H9 (cell line): ENCODE data around the gene EPHA8. TPM values are rescaled to one million over a fixed set of nuclear protein-coding genes. Genes with fewer than 3 reads are reported as not detected.

Experiments used
- DNase-seq: peaks from one replicate; pipeline ENCODE4 v3.0.0-alpha.2; 2017
- H2AFZ ChIP-seq: one replicate; pipeline ENCODE4 v1.6.1; 2013; ENCODE audit warnings: mild to moderate bottlenecking, low read length, control low read depth, moderate library complexity
- H2AK5ac ChIP-seq: 2 replicates; pipeline ENCODE4 v1.6.1; 2013; ENCODE audit warnings: low read length, control low read depth, mixed read lengths; ENCODE audit not compliant: insufficient read length
- H2BK120ac ChIP-seq: one replicate; pipeline ENCODE4 v1.6.1; 2013; ENCODE audit warnings: low read depth, mild to moderate bottlenecking, low read length, control low read depth, inconsistent platforms; ENCODE audit not compliant: poor library complexity, severe bottlenecking
- H2BK12ac ChIP-seq: 2 replicates; pipeline ENCODE4 v1.6.1; 2013; ENCODE audit warnings: low read length, control low read depth, mixed read lengths, low read depth; ENCODE audit not compliant: insufficient read length
- H2BK15ac ChIP-seq: 2 replicates; pipeline ENCODE4 v1.6.1; 2013; ENCODE audit warnings: low read depth, low read length, control low read depth
- H2BK20ac ChIP-seq: one replicate; pipeline ENCODE4 v1.6.1; 2013; ENCODE audit warnings: low read depth, mild to moderate bottlenecking, low read length, control low read depth, inconsistent platforms; ENCODE audit not compliant: poor library complexity, severe bottlenecking
- H2BK5ac ChIP-seq: 2 replicates; pipeline ENCODE4 v1.6.1; 2013; ENCODE audit warnings: low read length, control low read depth, mixed read lengths; ENCODE audit not compliant: insufficient read length
- H3K14ac ChIP-seq: 2 replicates; pipeline ENCODE4 v1.6.1; 2013; ENCODE audit warnings: low read length, control low read depth; ENCODE audit not compliant: insufficient read depth
- H3K18ac ChIP-seq: 2 replicates; pipeline ENCODE4 v1.6.1; 2013; ENCODE audit warnings: low read depth, mild to moderate bottlenecking, mixed read lengths, low read length, control low read depth; ENCODE audit not compliant: insufficient read length
- H3K23ac ChIP-seq: 2 replicates; pipeline ENCODE4 v1.6.1; 2013; ENCODE audit warnings: low read length, control low read depth, mixed read lengths, low read depth; ENCODE audit not compliant: insufficient read length
- H3K23me2 ChIP-seq: 2 replicates; pipeline ENCODE4 v1.6.1; 2013; ENCODE audit warnings: low read depth, mild to moderate bottlenecking, mixed read lengths, low read length, control low read depth; ENCODE audit not compliant: insufficient read length, poor library complexity, severe bottlenecking
- H3K27ac ChIP-seq: 2 replicates; pipeline ENCODE4 v1.5.1; 2013; ENCODE audit warnings: low read length, control low read depth, mixed read lengths, low read depth; ENCODE audit not compliant: insufficient read length
- H3K27me3 ChIP-seq: 2 replicates; pipeline ENCODE4 v1.6.1; 2013; ENCODE audit warnings: low read length, control low read depth, inconsistent platforms; ENCODE audit not compliant: insufficient read depth
- H3K4ac ChIP-seq: 2 replicates; pipeline ENCODE4 v1.6.1; 2013; ENCODE audit warnings: low read depth, mild to moderate bottlenecking, control low read depth, inconsistent platforms, low read length, moderate library complexity
- H3K4me1 ChIP-seq: 2 replicates; pipeline ENCODE4 v1.6.1; 2013; ENCODE audit warnings: low read length, control low read depth, inconsistent platforms; ENCODE audit not compliant: insufficient read depth
- H3K4me2 ChIP-seq: 2 replicates; pipeline ENCODE4 v1.6.1; 2013; ENCODE audit warnings: low read length, control low read depth, mixed read lengths; ENCODE audit not compliant: insufficient read length, insufficient read depth
- H3K56ac ChIP-seq: 2 replicates; pipeline ENCODE4 v1.6.1; 2013; ENCODE audit warnings: low read depth, mild to moderate bottlenecking, mixed read lengths, low read length, control low read depth; ENCODE audit not compliant: insufficient read length
- H3K79me1 ChIP-seq: 2 replicates; pipeline ENCODE4 v1.6.1; 2013; ENCODE audit warnings: low read depth, mild to moderate bottlenecking, moderate library complexity, low read length, control low read depth, inconsistent platforms; ENCODE audit not compliant: insufficient read depth, poor library complexity, severe bottlenecking
- H3K79me2 ChIP-seq: 2 replicates; pipeline ENCODE4 v1.6.1; 2013; ENCODE audit warnings: low read length, control low read depth, inconsistent platforms; ENCODE audit not compliant: insufficient read depth
- H3K9ac ChIP-seq: 2 replicates; pipeline ENCODE4 v1.6.1; 2013; ENCODE audit warnings: low read length, control low read depth, mixed read lengths; ENCODE audit not compliant: insufficient read length; ENCODE audit errors: extremely low read depth
- H3K9me3 ChIP-seq: one replicate; pipeline ENCODE4 v1.6.1; 2013; ENCODE audit warnings: low read depth, low read length, inconsistent platforms; ENCODE audit not compliant: control insufficient read depth
- H3T11ph ChIP-seq: one replicate; pipeline ENCODE4 v1.6.1; 2013; ENCODE audit warnings: mild to moderate bottlenecking, low read length, control low read depth, inconsistent platforms
- H4K20me1 ChIP-seq: one replicate; pipeline ENCODE4 v1.6.1; 2013; ENCODE audit not compliant: control insufficient read depth, insufficient read length, insufficient read depth
- H4K5ac ChIP-seq: 2 replicates; pipeline ENCODE4 v1.6.1; 2013; ENCODE audit warnings: low read depth, mild to moderate bottlenecking, mixed read lengths, low read length, control low read depth; ENCODE audit not compliant: insufficient read length
- H4K8ac ChIP-seq: replicated peaks from 2 replicates; pipeline ENCODE4 v1.6.1; 2013; ENCODE audit warnings: low read length, control low read depth, mixed read lengths, low read depth; ENCODE audit not compliant: insufficient read length
- H4K91ac ChIP-seq: 2 replicates; pipeline ENCODE4 v1.6.1; 2013; ENCODE audit warnings: low read depth, mild to moderate bottlenecking, moderate library complexity, mixed read lengths, low read length, control low read depth; ENCODE audit not compliant: insufficient read length
- H3K27ac Mint-ChIP-seq, 3 experiments: 2 replicates in 2 of 3; 3 replicates in 1 of 3; pipeline ENCODE4 v1.8.0; 2020 to 2021; ENCODE audit warnings: mixed read lengths in 3 of 3, mild to moderate bottlenecking in 1 of 3, moderate library complexity in 1 of 3
- H3K27me3 Mint-ChIP-seq: 2 replicates; pipeline ENCODE4 v1.8.0; 2021; ENCODE audit warnings: low read depth, mild to moderate bottlenecking, moderate library complexity, mixed read lengths
- H3K36me3 Mint-ChIP-seq, 3 experiments: 2 replicates in 2 of 3; 3 replicates in 1 of 3; pipeline ENCODE4 v1.8.0; 2020 to 2021; ENCODE audit warnings: low read depth in 3 of 3, mixed read lengths in 3 of 3; ENCODE audit not compliant: insufficient read depth in 1 of 3
- H3K4me1 Mint-ChIP-seq, 2 experiments: 2 replicates each; pipeline ENCODE4 v1.8.0; 2020; ENCODE audit warnings: mixed read lengths in 2 of 2
- H3K4me3 Mint-ChIP-seq, 2 experiments: 2 replicates in 1 of 2; 3 replicates in 1 of 2; pipeline ENCODE4 v1.8.0; 2020 to 2021; ENCODE audit warnings: mild to moderate bottlenecking in 2 of 2, mixed read lengths in 2 of 2, moderate library complexity in 1 of 2
- H3K9me3 Mint-ChIP-seq, 2 experiments: 2 replicates in 1 of 2; 3 replicates in 1 of 2; pipeline ENCODE4 v1.8.0; 2020; ENCODE audit warnings: mild to moderate bottlenecking in 2 of 2, mixed read lengths in 2 of 2, moderate library complexity in 1 of 2
- WGBS: extraction: QIAGEN DNeasy Blood & Tissue Kit; methylation state at CpG from one replicate; pipeline ENCODE4 v1.1.7; 2013; ENCODE audit warnings: missing lambda C conversion rate, low lambda C conversion rate, mixed read lengths; ENCODE audit not compliant: insufficient read length; ENCODE audit errors: extremely low coverage; 5-methylcytosine and 5-hydroxymethylcytosine counted together
- total RNA-seq: library from RNA; stranded (reverse); gene quantifications from 2 replicates; pipeline ENCODE4 v1.2.1, GENCODE V29; 2021
- TF ChIP-seq, protein P1 (sequence below): fragments of 200-600 bp; sonication (generic); conservative IDR thresholded peaks from 3 replicates; pipeline ENCODE4 v1.8.0; 2021; ENCODE audit warnings: antibody characterized with exemption, mild to moderate bottlenecking

Gene EPHA8
- total RNA-seq, 1 experiment from 2014 or later: 3.4 TPM

DNA sequence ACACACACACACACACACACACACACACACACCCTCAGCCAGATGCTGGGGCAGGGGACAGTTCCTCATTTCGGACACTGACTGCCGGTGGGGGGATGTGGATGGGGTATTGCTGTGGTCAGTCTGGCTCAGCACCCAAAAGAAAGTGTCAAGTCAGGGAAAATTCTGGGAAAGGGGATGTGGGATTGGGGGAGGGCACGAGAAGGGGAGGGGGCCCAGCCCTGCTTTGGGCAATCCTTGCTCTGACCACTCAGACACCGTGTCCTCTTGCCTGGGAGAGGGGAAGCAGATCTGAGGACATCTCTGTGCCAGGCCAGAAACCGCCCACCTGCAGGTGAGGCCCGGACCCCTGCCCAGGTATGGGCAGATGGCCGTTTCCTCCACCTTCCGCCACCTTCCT, 80.1 kb downstream of the EPHA8 start, which contains the start of gene C1QC:
Gene C1QC, plus strand, starts transcription at position 253 of the 400 bp plus-strand sequence. CDS start 391 bp downstream, outside the sequence.
- no CpG with 5 or more reads among the region's 8 CpGs for WGBS
- H3K4me1 Mint-ChIP-seq: peaks cover 6% of the 10 kb centered on the region in 2 experiments
- H4K5ac ChIP-seq: no peak within 1 kb of the TSS
- no peak within 1 kb of the TSS for H3K27ac ChIP-seq
- H2BK5ac ChIP-seq: no peak within 1 kb of the TSS
- no peak within 1 kb of the TSS for H3K14ac ChIP-seq
- no peak within 1 kb of the TSS for H2BK120ac ChIP-seq
- no peaks in the 10 kb centered on the region for H4K20me1 ChIP-seq
- H3K9ac ChIP-seq: no peak within 1 kb of the TSS
- H3K36me3 Mint-ChIP-seq: no peaks in the 10 kb centered on the region
- H3K4me2 ChIP-seq: no peak within 1 kb of the TSS
- no peak within 1 kb of the TSS for H3K18ac ChIP-seq
- no peak within 1 kb of the TSS for H2BK12ac ChIP-seq
- no peaks in the 10 kb centered on the region for H3K4me1 ChIP-seq
- no peaks in the 10 kb centered on the region for H3K79me1 ChIP-seq
- no peak within 1 kb of the TSS for H2BK20ac ChIP-seq
- H4K91ac ChIP-seq: no peak within 1 kb of the TSS
- no peaks in the 10 kb centered on the region for H3K9me3 Mint-ChIP-seq
- no peaks in the 10 kb centered on the region for H3K23me2 ChIP-seq
- H3K9me3 ChIP-seq: no peaks in the 10 kb centered on the region
- DNase-seq: no peak
- no peak within 1 kb of the TSS for H3K4ac ChIP-seq
- H3K27me3 ChIP-seq: no peaks in the 10 kb centered on the region
- H3K23ac ChIP-seq: no peak within 1 kb of the TSS
- H2AK5ac ChIP-seq: no peak within 1 kb of the TSS
- TF ChIP-seq, protein P1, sequence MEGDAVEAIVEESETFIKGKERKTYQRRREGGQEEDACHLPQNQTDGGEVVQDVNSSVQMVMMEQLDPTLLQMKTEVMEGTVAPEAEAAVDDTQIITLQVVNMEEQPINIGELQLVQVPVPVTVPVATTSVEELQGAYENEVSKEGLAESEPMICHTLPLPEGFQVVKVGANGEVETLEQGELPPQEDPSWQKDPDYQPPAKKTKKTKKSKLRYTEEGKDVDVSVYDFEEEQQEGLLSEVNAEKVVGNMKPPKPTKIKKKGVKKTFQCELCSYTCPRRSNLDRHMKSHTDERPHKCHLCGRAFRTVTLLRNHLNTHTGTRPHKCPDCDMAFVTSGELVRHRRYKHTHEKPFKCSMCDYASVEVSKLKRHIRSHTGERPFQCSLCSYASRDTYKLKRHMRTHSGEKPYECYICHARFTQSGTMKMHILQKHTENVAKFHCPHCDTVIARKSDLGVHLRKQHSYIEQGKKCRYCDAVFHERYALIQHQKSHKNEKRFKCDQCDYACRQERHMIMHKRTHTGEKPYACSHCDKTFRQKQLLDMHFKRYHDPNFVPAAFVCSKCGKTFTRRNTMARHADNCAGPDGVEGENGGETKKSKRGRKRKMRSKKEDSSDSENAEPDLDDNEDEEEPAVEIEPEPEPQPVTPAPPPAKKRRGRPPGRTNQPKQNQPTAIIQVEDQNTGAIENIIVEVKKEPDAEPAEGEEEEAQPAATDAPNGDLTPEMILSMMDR: no peak
- H4K8ac ChIP-seq: peak within 1 kb of the TSS; percentile 51
- H3K79me2 ChIP-seq: no peaks in the 10 kb centered on the region
- no peak within 1 kb of the TSS for H3T11ph ChIP-seq
- no peak within 1 kb of the TSS for H3K56ac ChIP-seq
- H3K27me3 Mint-ChIP-seq: peaks cover 14% of the 10 kb centered on the region
- H2BK15ac ChIP-seq: no peak within 1 kb of the TSS
- H3K27ac Mint-ChIP-seq: peak within 1 kb of the TSS in 1 of 3 experiments; percentile 74; a peak in 1 of 7 replicates
- no peak within 1 kb of the TSS for H2AFZ ChIP-seq
- no peak within 1 kb of the TSS for H3K4me3 Mint-ChIP-seq
